Measurements from ENCODE around the gene ITGB1BP1. TPM values are rescaled to one million over a fixed set of nuclear protein-coding genes. Genes with fewer than 3 reads are reported as not detected.

Gene ITGB1BP1
- total RNA-seq, 4 donors from 2014 or later = 24.9 to 50.9 (median 30.8) TPM

- 98% methylated on average over 2 of the region's 2 CpGs for WGBS
- peaks cover 4% of the 10 kb centered on the region for H3K4me1 ChIP-seq
Measured at GRCh38 chr2:9405636-9406035, 17.7 kb downstream of the ITGB1BP1 start.

DNA sequence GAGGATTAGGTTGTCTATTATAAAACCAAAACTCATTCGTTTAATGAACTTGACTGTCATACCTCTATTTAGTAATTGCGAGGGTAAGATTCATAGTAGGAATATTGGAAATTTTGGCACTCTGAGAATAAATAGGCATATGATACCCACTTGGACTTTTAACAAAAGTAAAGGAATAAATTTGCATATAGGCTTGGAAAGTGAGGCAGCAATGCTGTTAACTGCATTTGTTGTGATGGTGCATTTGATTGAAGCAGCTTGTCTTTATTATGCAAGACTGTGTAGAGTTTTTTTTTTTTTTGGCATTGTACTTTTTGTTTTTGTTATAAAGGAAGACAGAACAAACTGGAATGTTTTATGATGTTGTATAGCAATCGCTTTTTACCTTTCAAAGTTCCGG is 18.9 kb downstream of the ITGB1BP1 start:
- Histone ChIP-seq H3K4me3 (no peak overlapping the region), H3K27ac (no peak overlapping the region), H3K4me1 (peaks cover 9% of the 10 kb centered on the region), H3K36me3 (peaks cover 24% of the 10 kb centered on the region), H3K9me3 (no peaks in the 10 kb centered on the region), H3K27me3 (no peaks in the 10 kb centered on the region)
- DNase-seq (ENCODE audit: low spot score in 2 of 2) = no peak
- TF ChIP-seq EP300 (IDR thresholded peaks at IDR 0.05) (no peak), POLR2AphosphoS5 (IDR thresholded peaks at IDR 0.05) (no peak), POLR2A (IDR thresholded peaks at IDR 0.05) (no peak)
- TF ChIP-seq, protein P1, sequence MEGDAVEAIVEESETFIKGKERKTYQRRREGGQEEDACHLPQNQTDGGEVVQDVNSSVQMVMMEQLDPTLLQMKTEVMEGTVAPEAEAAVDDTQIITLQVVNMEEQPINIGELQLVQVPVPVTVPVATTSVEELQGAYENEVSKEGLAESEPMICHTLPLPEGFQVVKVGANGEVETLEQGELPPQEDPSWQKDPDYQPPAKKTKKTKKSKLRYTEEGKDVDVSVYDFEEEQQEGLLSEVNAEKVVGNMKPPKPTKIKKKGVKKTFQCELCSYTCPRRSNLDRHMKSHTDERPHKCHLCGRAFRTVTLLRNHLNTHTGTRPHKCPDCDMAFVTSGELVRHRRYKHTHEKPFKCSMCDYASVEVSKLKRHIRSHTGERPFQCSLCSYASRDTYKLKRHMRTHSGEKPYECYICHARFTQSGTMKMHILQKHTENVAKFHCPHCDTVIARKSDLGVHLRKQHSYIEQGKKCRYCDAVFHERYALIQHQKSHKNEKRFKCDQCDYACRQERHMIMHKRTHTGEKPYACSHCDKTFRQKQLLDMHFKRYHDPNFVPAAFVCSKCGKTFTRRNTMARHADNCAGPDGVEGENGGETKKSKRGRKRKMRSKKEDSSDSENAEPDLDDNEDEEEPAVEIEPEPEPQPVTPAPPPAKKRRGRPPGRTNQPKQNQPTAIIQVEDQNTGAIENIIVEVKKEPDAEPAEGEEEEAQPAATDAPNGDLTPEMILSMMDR (IDR thresholded peaks at IDR 0.05) = no peak
- whole genome bisulfite sequencing = 78% methylated on average over 4 of the region's 4 CpGs

More at GRCh38 chr2:9405636-9406035, 17.7 kb downstream of the ITGB1BP1 start:
- Histone ChIP-seq H3K9me3 (no peaks in the 10 kb centered on the region), H3K4me3 (no peak overlapping the region), H3K27ac (no peak overlapping the region), H3K36me3 (peaks cover 32% of the 10 kb centered on the region), H3K27me3 (no peaks in the 10 kb centered on the region)
- no peak for DNase-seq (ENCODE audit: low spot score in 2 of 2)
- TF ChIP-seq EP300 (IDR thresholded peaks at IDR 0.05) (no peak), POLR2A (IDR thresholded peaks at IDR 0.05) (no peak)

DNA sequence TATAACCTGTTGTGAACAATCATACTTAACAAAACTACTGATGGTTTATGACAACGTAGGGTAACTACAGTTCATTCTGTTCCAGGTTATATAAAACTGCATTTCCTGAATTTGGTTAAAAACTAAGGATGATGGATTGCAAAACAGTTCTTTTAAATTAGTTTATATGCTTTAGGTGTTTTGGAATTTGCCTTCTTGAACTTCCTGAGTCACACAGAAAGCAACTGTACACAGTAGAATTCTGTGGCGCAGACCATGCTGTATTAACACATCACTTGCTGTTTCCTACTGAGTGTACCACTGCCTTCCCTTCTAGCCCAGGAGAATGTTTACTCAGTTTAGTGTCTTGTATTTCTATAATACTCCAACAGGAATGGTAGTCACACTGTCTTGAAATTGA is 19.4 kb downstream of the ITGB1BP1 start:
- TF ChIP-seq, protein P1 (IDR thresholded peaks at IDR 0.05) = no peak
- no peak for TF ChIP-seq POLR2AphosphoS5 (IDR thresholded peaks at IDR 0.05)
- no peak for TF ChIP-seq POLR2A (IDR thresholded peaks at IDR 0.05)
- TF ChIP-seq EP300 (IDR thresholded peaks at IDR 0.05) = no peak
- WGBS = 78% methylated on average over 2 of the region's 2 CpGs
- Histone ChIP-seq H3K4me1 (peaks cover 10% of the 10 kb centered on the region), H3K27me3 (no peaks in the 10 kb centered on the region), H3K27ac (no peak overlapping the region), H3K36me3 (peaks cover 24% of the 10 kb centered on the region), H3K9me3 (no peaks in the 10 kb centered on the region), H3K4me3 (no peak overlapping the region)
- no peak for DNase-seq (ENCODE audit: low spot score in 2 of 2)

- DNase-seq (ENCODE audit: low spot score in 2 of 2) = peak; percentile 31 to 41
Measured at GRCh38 chr2:9401646-9402371, 21.5 kb downstream of the ITGB1BP1 start.

DNA sequence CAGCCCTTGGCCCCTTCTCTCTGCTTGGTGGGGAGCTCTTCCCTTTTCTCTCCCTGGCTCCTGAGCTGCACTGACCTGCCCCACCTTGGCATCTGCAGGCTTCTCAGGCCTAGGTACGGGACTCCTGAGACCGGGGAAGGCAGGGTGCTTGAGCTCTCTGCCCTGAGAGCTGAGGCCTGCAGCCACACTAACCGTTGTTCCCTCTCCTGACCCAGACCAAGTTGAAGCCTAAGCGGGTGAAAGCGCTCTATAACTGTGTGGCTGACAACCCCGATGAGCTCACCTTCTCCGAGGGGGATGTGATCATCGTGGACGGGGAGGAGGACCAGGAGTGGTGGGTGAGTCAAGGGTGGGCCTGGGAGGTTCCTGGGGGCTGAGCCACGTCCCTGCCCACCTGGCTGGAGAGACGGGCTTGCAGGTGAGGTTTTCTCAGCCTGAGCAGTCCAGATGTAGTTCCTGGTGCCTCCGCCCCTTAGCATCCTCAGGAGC is 22.2 kb downstream of the ITGB1BP1 start:
- DNase-seq (ENCODE audit: low spot score in 2 of 2) = peak in 1 of 2 donors; percentile 46
- no peak overlapping the region for H3K27ac ChIP-seq

More at GRCh38 chr2:9401646-9402371, 21.5 kb downstream of the ITGB1BP1 start:
- H3K27me3 ChIP-seq = no peaks in the 10 kb centered on the region
- peaks cover 15% of the 10 kb centered on the region for H3K4me1 ChIP-seq
- peaks cover 19% of the 10 kb centered on the region for H3K36me3 ChIP-seq
- H3K4me3 ChIP-seq = no peak overlapping the region
- 93% methylated on average over 19 of the region's 19 CpGs for WGBS
- no peaks in the 10 kb centered on the region for H3K9me3 ChIP-seq
- no peak overlapping the region for H3K27ac ChIP-seq
- TF ChIP-seq, protein P1 (IDR thresholded peaks at IDR 0.05) = no peak
- TF ChIP-seq EP300 (IDR thresholded peaks at IDR 0.05) (no peak), POLR2AphosphoS5 (IDR thresholded peaks at IDR 0.05) (no peak), POLR2A (IDR thresholded peaks at IDR 0.05) (no peak)

More for the DNA sequence above, 22.2 kb downstream of the ITGB1BP1 start:
- Histone ChIP-seq H3K4me3 (no peak overlapping the region), H3K27me3 (no peaks in the 10 kb centered on the region), H3K4me1 (peaks cover 15% of the 10 kb centered on the region), H3K9me3 (no peaks in the 10 kb centered on the region), H3K36me3 (peaks cover 21% of the 10 kb centered on the region)
- 94% methylated on average over 10 of the region's 12 CpGs for WGBS
- no peak for TF ChIP-seq EP300 (IDR thresholded peaks at IDR 0.05)
- TF ChIP-seq, protein P1 (IDR thresholded peaks at IDR 0.05) = no peak
- TF ChIP-seq POLR2A (IDR thresholded peaks at IDR 0.05) = no peak
